Measurements from ENCODE around the gene CPEB1.
"Not testable (repeated sequence)": the region's sequence is repeated elsewhere in the genome, so short reads cannot be mapped to it uniquely, and the experiment has no call there.

The CPEB1 gene

GRCh38 chr15:82540055-82540983, 106.8 kb downstream of the CPEB1 start, which contains the start of gene RPS17:
TSS of gene RPS17 (minus strand) at chr15:82540457. CDS start at chr15:82540428, 29 bp downstream.
- DNase-seq = no peak

- DNase-seq = no peak
Observed at GRCh38 chr15:82539691-82540054, 107.5 kb downstream of the CPEB1 start.

- DNase-seq = no peak
Observed at GRCh38 chr15:82538961-82539690, 108.0 kb downstream of the CPEB1 start.

- no peak for DNase-seq
Observed at GRCh38 chr15:82537351-82537908, 109.7 kb downstream of the CPEB1 start.

- no peak for DNase-seq
Observed at GRCh38 chr15:82536409-82537350, 110.5 kb downstream of the CPEB1 start.

GRCh38 chr15:82535566-82536408, 111.4 kb downstream of the CPEB1 start:
- no peak for DNase-seq

- not testable (repeated sequence) for DNase-seq
Observed at GRCh38 chr15:82535151-82535550, 112.0 kb downstream of the CPEB1 start.

GRCh38 chr15:82534457-82534861, 112.7 kb downstream of the CPEB1 start:
- not testable (repeated sequence) for DNase-seq

GRCh38 chr15:82533801-82534200, 113.4 kb downstream of the CPEB1 start:
- DNase-seq = no peak

GRCh38 chr15:82532991-82533481, 114.1 kb downstream of the CPEB1 start:
- no peak for DNase-seq

- DNase-seq = no peak
Observed at GRCh38 chr15:82532383-82532990, 114.7 kb downstream of the CPEB1 start.

- no peak for DNase-seq
Observed at GRCh38 chr15:82531496-82532382, 115.4 kb downstream of the CPEB1 start.

- no peak for DNase-seq
Observed at GRCh38 chr15:82530606-82531379, 116.4 kb downstream of the CPEB1 start.

- no peak for DNase-seq
Observed at GRCh38 chr15:82530006-82530405, 117.2 kb downstream of the CPEB1 start.

- not testable (repeated sequence) for DNase-seq
Observed at GRCh38 chr15:82513587-82513986, 133.6 kb downstream of the CPEB1 start.

- not testable (repeated sequence) for DNase-seq
Observed at GRCh38 chr15:82507693-82508092, 139.5 kb downstream of the CPEB1 start.

GRCh38 chr15:82507087-82507486, 140.1 kb downstream of the CPEB1 start:
- not testable (repeated sequence) for DNase-seq

GRCh38 chr15:82505842-82506241, 141.3 kb downstream of the CPEB1 start:
- DNase-seq = not testable (repeated sequence)

- not testable (repeated sequence) for DNase-seq
Observed at GRCh38 chr15:82504074-82504473, 143.1 kb downstream of the CPEB1 start.

Measured in activated naive CD4-positive, alpha-beta T cell (primary cell).